ENCODE results near the gene COPS2.

DNA sequence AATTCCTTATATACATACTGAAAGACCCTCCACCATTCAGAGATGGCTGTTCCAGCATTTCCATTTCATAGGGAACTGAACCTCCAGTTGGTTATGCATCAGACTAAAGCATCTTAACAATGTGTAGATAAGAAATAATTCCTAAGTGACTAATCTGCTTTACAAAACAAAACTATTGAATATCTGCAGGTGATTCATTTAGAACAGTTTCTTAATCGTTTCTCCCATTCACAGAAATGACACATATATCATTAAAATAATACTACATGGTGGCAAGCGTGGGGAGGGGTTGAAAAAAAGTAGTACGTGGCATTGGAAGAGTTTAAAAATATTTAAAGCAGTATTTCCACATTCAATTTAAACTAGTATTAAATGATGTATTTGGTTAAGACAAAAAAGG is 19.5 kb downstream of the COPS2 start:
- TF ChIP-seq, protein P1, sequence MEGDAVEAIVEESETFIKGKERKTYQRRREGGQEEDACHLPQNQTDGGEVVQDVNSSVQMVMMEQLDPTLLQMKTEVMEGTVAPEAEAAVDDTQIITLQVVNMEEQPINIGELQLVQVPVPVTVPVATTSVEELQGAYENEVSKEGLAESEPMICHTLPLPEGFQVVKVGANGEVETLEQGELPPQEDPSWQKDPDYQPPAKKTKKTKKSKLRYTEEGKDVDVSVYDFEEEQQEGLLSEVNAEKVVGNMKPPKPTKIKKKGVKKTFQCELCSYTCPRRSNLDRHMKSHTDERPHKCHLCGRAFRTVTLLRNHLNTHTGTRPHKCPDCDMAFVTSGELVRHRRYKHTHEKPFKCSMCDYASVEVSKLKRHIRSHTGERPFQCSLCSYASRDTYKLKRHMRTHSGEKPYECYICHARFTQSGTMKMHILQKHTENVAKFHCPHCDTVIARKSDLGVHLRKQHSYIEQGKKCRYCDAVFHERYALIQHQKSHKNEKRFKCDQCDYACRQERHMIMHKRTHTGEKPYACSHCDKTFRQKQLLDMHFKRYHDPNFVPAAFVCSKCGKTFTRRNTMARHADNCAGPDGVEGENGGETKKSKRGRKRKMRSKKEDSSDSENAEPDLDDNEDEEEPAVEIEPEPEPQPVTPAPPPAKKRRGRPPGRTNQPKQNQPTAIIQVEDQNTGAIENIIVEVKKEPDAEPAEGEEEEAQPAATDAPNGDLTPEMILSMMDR (IDR thresholded peaks at IDR 0.05) = no peak
- TF ChIP-seq POLR2A (IDR thresholded peaks at IDR 0.05) = no peak
